ENCODE results near the gene NCAPG2. TPM values are rescaled to one million over a fixed set of nuclear protein-coding genes. Genes with fewer than 3 reads are reported as not detected.

The NCAPG2 gene
- polyA plus RNA-seq, 2 of the 4 experiments (the other 2 are of a cell fraction): 53.8 to 63.0 TPM

DNA sequence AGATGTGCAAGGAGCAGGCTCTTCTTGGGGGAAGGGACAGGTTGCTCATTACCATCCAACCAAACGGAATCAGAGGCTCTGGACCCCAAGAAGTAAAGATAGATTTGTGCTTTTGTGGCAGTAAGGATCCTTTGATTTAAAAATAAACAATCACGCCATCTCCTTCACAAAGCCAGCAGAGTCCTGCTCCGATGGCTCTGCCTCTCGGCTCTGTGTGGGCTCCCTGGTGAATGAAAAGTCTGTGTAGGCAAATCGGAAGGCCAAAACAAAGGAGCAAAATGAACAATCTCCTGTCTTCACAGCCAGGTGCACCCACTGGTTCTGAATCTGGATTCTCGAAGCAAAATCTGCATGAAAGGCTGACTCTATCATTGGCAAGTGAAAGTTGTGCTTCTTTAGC is 120.8 kb downstream of the NCAPG2 start:
- no peak for ATAC-seq
- DNase-seq (ENCODE audit: low read depth in 1 of 2, low spot score in 1 of 2): no peak
- FAIRE-seq: no peak
- 8% methylated on average over 6 of the region's 6 CpGs for WGBS (ENCODE audit: missing lambda C conversion rate)
- no peak overlapping the region for H3K4me3 ChIP-seq
- ChIA-PET POLR2A (no interaction called here), CTCF (no interaction called here)
- H3K4me2 ChIP-seq: no peak overlapping the region
- no peak overlapping the region for H3K27ac ChIP-seq
- no peak for TF ChIP-seq E2F6 (IDR thresholded peaks at IDR 0.05; ENCODE audit: borderline replicate concordance, low read depth)
- TF ChIP-seq RARB (CRISPR knock-in tag; IDR thresholded peaks at IDR 0.05): no peak
- no peak for TF ChIP-seq USF2 (IDR thresholded peaks at IDR 0.05)
- TF ChIP-seq, protein P1, sequence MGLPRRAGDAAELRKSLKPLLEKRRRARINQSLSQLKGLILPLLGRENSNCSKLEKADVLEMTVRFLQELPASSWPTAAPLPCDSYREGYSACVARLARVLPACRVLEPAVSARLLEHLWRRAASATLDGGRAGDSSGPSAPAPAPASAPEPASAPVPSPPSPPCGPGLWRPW (IDR thresholded peaks at IDR 0.05): no peak
- no peak for TF ChIP-seq HOXB5 (CRISPR knock-in tag; IDR thresholded peaks at IDR 0.05)
- no peak for TF ChIP-seq CBX2 (IDR thresholded peaks at IDR 0.05; ENCODE audit: borderline replicate concordance, low read depth)
- TF ChIP-seq, protein P2, sequence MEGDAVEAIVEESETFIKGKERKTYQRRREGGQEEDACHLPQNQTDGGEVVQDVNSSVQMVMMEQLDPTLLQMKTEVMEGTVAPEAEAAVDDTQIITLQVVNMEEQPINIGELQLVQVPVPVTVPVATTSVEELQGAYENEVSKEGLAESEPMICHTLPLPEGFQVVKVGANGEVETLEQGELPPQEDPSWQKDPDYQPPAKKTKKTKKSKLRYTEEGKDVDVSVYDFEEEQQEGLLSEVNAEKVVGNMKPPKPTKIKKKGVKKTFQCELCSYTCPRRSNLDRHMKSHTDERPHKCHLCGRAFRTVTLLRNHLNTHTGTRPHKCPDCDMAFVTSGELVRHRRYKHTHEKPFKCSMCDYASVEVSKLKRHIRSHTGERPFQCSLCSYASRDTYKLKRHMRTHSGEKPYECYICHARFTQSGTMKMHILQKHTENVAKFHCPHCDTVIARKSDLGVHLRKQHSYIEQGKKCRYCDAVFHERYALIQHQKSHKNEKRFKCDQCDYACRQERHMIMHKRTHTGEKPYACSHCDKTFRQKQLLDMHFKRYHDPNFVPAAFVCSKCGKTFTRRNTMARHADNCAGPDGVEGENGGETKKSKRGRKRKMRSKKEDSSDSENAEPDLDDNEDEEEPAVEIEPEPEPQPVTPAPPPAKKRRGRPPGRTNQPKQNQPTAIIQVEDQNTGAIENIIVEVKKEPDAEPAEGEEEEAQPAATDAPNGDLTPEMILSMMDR (IDR thresholded peaks at IDR 0.05): no peak
- peaks cover 7% of the 10 kb centered on the region; the same call in 1 of the 3 replicates for H3K4me1 ChIP-seq
- peaks cover 31% of the 10 kb centered on the region for H3K9me3 ChIP-seq

DNA sequence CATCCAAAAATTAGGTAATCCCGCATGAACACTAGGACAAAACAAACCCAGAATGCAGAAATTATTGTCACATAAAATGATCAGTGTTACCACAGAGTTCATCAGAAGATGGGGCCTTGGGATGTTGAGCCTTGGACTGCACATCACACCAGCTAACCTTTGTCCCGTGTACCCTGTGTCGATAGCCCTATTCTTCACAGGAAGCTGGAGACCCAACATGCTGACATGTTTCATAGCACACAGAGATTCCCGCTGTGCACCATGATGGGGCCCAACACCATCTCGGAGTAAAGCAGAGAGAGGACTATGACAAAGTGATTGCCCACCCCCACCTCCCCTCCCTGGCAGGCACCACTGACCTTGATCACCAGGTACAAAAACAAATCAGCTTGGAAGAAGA is 121.5 kb downstream of the NCAPG2 start:
- 41% methylated on average over 5 of the region's 5 CpGs for WGBS (ENCODE audit: missing lambda C conversion rate)
- ChIA-PET CTCF (no interaction called here), POLR2A (no interaction called here)
- peaks cover 7% of the 10 kb centered on the region; the same call in 1 of the 3 replicates for H3K4me1 ChIP-seq
- H3K4me3 ChIP-seq: no peak overlapping the region
- TF ChIP-seq CBX2 (IDR thresholded peaks at IDR 0.05; ENCODE audit: borderline replicate concordance, low read depth) (no peak), GATA3 (IDR thresholded peaks at IDR 0.05; ENCODE audit: borderline replicate concordance) (no peak), EHMT2 (IDR thresholded peaks at IDR 0.05; ENCODE audit: low read depth) (no peak), BHLHE40 (IDR thresholded peaks at IDR 0.05; ENCODE audit: low read depth, low read length) (no peak), REST (IDR thresholded peaks at IDR 0.05) (no peak), MYC (IDR thresholded peaks at IDR 0.05; ENCODE audit: borderline replicate concordance, low read length) (no peak), NR3C1 (IDR thresholded peaks at IDR 0.05) (no peak), HDAC2 (IDR thresholded peaks at IDR 0.05) (no peak), MAZ (IDR thresholded peaks at IDR 0.05; ENCODE audit: borderline replicate concordance, low read depth, low read length) (no peak)
- ATAC-seq (no peak), DNase-seq (ENCODE audit: low read depth in 1 of 2, low spot score in 1 of 2) (no peak), FAIRE-seq (no peak)
- H3K27ac ChIP-seq: no peak overlapping the region
- H3K4me2 ChIP-seq: no peak overlapping the region
- H3K9me3 ChIP-seq: peaks cover 31% of the 10 kb centered on the region

DNA sequence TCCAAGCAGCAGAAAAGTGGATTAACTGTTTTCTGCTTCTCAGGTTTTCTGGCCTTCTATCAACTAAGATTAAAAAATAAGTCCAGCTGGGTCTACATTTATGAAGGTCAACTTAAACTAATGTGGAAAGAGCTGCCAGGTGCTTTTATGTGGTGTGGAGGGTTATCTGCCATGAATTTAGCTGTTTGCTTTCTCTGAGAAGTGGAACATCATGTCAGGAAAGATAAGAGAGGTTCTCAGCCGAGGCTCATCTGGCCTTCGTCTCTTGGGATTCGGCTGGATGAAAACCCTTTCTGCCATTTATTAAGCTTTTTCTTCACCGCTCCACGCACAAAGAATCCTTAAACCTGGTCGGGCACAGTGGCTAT is 122.5 kb downstream of the NCAPG2 start:
- ChIA-PET CTCF (interaction anchor here (2.0 kb wide), 1 partner anchor 9 kb away, joined by 6 read pairs; no protein-coding TSS in a partner anchor), POLR2A (interaction anchor here (0.7 kb wide), 1 partner anchor 981 kb away, joined by 3 read pairs; no protein-coding TSS in a partner anchor)
- ATAC-seq (no peak), FAIRE-seq (no peak), DNase-seq (ENCODE audit: low read depth in 1 of 2, low spot score in 1 of 2) (no peak)
- WGBS (ENCODE audit: missing lambda C conversion rate): 53% methylated on average over 6 of the region's 6 CpGs
- Histone ChIP-seq H3K4me3 (no peak overlapping the region), H3K4me1 (peaks cover 6% of the 10 kb centered on the region; the same call in 1 of the 3 replicates), H3K27ac (no peak overlapping the region), H3K9me3 (peaks cover 31% of the 10 kb centered on the region), H3K4me2 (no peak overlapping the region)
- TF ChIP-seq FOSB (CRISPR knock-in tag; IDR thresholded peaks at IDR 0.05) (no peak), CHD4 (IDR thresholded peaks at IDR 0.05; ENCODE audit: borderline replicate concordance) (no peak)
